Gastroesophageal sphincter (tissue), 4 donors: ENCODE results near the gene QARS1. TPM values are rescaled to one million over a fixed set of nuclear protein-coding genes. Genes with fewer than 3 reads are reported as not detected.

ENCODE experiments used
- ATAC-seq: fragments of 150-250 bp; one replicate; pipeline ENCODE4 v1.9.1; 2016; ENCODE audit warnings: mild to moderate bottlenecking, moderate library complexity
- H3K27ac ChIP-seq, 4 donors: fragments of 200-600 bp; sonication (generic) in 3 of 4; 1 replicate in 3 of 4; 2 replicates in 1 of 4; pipeline ENCODE4 v1.5.1; 2016 to 2019
- H3K27me3 ChIP-seq: fragments of 200-600 bp; sonication (generic); one replicate; pipeline ENCODE4 v1.5.1; 2019
- H3K36me3 ChIP-seq, 2 donors: fragments of 200-600 bp; sonication (generic); one replicate each; pipeline ENCODE4 v1.5.1; 2019; ENCODE audit warnings: control low read depth in 1 of 2
- H3K4me1 ChIP-seq, 3 donors: fragments of 200-600 bp; sonication (generic); 1 replicate in 2 of 3; 2 replicates in 1 of 3; pipeline ENCODE4 v1.5.1; 2016 to 2019; ENCODE audit warnings: control low read depth in 2 of 3
- H3K4me3 ChIP-seq, 2 donors: fragments of 200-600 bp; sonication (generic); one replicate each; pipeline ENCODE4 v1.5.1; 2019; ENCODE audit warnings: mild to moderate bottlenecking in 1 of 2, moderate library complexity in 1 of 2
- H3K9me3 ChIP-seq, 3 donors: fragments of 200-600 bp; sonication (generic); one replicate each; pipeline ENCODE4 v1.5.1; 2017 to 2019; ENCODE audit warnings: control low read depth in 2 of 3
- EP300 ChIP-seq: sonication (generic); formaldehyde crosslinking; IDR thresholded peaks from one replicate; pipeline ENCODE4 v1.6.1; 2017; ENCODE audit warnings: antibody characterized with exemption, mild to moderate bottlenecking
- POLR2A ChIP-seq, 2 donors: fragments of 450-650 bp; IDR thresholded peaks; one replicate each; pipeline ENCODE4 v1.6.1; 2017; ENCODE audit warnings: antibody characterized with exemption in 2 of 2, mild to moderate bottlenecking in 2 of 2, moderate library complexity in 1 of 2
- POLR2AphosphoS5 ChIP-seq: sonication (generic); formaldehyde crosslinking; IDR thresholded peaks from one replicate; pipeline ENCODE4 v1.6.1; 2017; ENCODE audit warnings: antibody characterized with exemption
- WGBS, 2 donors: methylation state at CpG; one replicate each; pipeline ENCODE4 v1.1.5; 2018; ENCODE audit warnings: low coverage in 1 of 2; 5-methylcytosine and 5-hydroxymethylcytosine counted together
- total RNA-seq, 4 donors: library from RNA; depleted of rRNA; stranded (reverse); fragments of >200 nt; gene quantifications; one replicate each; pipeline ENCODE4 v1.1.0, GENCODE V29; 2016
- TF ChIP-seq, protein P1 (sequence below), 4 experiments: fragments of 200-600 bp in 2 of 4; fragments of 450-650 bp in 2 of 4; sonication (generic) in 1 of 4; IDR thresholded peaks; one replicate each; pipeline ENCODE4 v1.5.1; 2017 to 2019; ENCODE audit warnings: antibody characterized with exemption in 4 of 4, mild to moderate bottlenecking in 2 of 4, moderate library complexity in 2 of 4

QARS1 gene
- total RNA-seq, 4 donors from 2014 or later: 148 to 205 (median 183) TPM

DNA sequence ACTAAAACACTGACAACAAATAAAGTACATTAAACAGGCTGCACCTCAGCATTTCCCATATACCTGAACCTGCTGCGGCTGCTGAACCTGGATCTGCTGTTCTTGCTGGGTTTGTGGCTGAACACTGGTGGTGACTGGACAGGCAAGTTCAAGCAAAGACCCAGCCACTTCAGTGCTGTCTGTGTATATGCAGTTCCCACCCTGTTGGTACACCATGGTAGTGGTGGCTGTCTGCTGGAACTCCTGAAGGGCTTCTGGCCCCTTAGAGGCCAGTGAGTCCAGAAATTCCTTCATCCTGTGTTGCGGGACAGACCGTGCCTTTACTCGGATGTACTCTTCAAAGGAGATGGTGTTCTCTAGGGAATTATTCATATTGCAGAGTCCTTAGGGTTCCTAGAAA, 27.9 kb downstream of the QARS1 start:
- no peaks in the 10 kb centered on the region for H3K27me3 ChIP-seq
- H3K27ac ChIP-seq: no peak overlapping the region
- TF ChIP-seq, protein P1, sequence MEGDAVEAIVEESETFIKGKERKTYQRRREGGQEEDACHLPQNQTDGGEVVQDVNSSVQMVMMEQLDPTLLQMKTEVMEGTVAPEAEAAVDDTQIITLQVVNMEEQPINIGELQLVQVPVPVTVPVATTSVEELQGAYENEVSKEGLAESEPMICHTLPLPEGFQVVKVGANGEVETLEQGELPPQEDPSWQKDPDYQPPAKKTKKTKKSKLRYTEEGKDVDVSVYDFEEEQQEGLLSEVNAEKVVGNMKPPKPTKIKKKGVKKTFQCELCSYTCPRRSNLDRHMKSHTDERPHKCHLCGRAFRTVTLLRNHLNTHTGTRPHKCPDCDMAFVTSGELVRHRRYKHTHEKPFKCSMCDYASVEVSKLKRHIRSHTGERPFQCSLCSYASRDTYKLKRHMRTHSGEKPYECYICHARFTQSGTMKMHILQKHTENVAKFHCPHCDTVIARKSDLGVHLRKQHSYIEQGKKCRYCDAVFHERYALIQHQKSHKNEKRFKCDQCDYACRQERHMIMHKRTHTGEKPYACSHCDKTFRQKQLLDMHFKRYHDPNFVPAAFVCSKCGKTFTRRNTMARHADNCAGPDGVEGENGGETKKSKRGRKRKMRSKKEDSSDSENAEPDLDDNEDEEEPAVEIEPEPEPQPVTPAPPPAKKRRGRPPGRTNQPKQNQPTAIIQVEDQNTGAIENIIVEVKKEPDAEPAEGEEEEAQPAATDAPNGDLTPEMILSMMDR (IDR thresholded peaks at IDR 0.05): no peak
- H3K4me3 ChIP-seq: no peak overlapping the region
- H3K9me3 ChIP-seq: no peaks in the 10 kb centered on the region
- no peak for ATAC-seq
- WGBS, 2 donors: 80 to 91% methylated on average over 3 of the region's 4 CpGs
- H3K36me3 ChIP-seq: peaks cover 0 to 71% of the 10 kb centered on the region in 2 donors
- H3K4me1 ChIP-seq: peaks cover 0 to 19% (median 0%) of the 10 kb centered on the region in 3 donors

DNA sequence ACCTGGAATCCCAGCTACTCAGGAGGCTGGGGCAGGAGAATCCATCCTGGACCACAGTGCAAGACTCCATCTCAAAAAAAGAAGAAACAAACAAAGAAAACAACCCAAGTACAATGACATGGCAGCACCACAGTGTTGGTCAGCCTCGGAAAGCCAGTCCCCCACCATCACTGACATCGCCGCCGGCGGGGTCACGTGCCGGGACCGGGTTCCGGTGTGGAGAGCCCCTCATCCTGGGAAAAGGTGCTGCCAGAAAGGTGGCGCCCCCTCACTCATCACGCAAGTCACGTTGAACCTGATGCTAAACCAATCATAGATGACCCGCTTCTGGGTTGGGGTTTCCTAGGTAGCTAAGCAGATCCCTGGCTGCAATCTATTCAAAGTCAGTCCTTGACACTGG, 28.4 kb downstream of the QARS1 start:
- 81 to 100% methylated on average over 1 to 9 of the region's 13 CpGs for WGBS, 2 donors
- Histone ChIP-seq H3K27me3 (no peaks in the 10 kb centered on the region), H3K27ac (no peak overlapping the region), H3K4me3 (no peak overlapping the region), H3K36me3 (peaks cover 0 to 76% of the 10 kb centered on the region in 2 donors), H3K9me3 (no peaks in the 10 kb centered on the region), H3K4me1 (peaks cover 0 to 17% (median 0%) of the 10 kb centered on the region in 3 donors)
- ATAC-seq: no peak
- TF ChIP-seq POLR2AphosphoS5: no peak
- TF ChIP-seq POLR2A (IDR thresholded peaks at IDR 0.05): no peak
- TF ChIP-seq, protein P1 (IDR thresholded peaks at IDR 0.05): no peak
- no peak for TF ChIP-seq EP300

DNA sequence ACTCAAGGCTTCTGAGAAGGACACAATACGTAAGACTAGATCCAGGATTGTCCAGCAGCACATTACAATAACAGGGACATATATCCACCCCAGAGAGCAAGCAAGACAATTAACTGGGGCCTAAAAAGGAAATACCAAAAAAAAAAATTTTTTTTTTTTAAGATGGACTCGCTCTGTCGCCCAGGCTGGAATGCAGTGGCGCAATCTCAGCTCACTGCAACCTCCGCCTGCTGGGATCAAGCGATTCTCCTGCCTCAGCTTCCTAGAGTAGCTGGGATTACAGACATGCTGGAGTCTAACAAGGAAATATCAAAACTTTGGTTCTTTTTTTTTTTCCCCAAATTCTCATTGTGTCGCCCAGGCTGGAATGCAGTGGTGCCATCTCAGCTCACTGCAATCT, 46.5 kb downstream of the QARS1 start:
- H3K27me3 ChIP-seq: no peaks in the 10 kb centered on the region
- TF ChIP-seq EP300: no peak
- no peak for TF ChIP-seq POLR2A (IDR thresholded peaks at IDR 0.05)
- TF ChIP-seq POLR2AphosphoS5: no peak
- TF ChIP-seq, protein P1 (IDR thresholded peaks at IDR 0.05): no peak
- no peak overlapping the region for H3K4me3 ChIP-seq
- no peak overlapping the region for H3K27ac ChIP-seq
- WGBS, 2 donors: 80 to 94% methylated on average over 2 to 7 of the region's 7 CpGs
- H3K4me1 ChIP-seq: peaks cover 0 to 12% (median 0%) of the 10 kb centered on the region in 3 donors
- H3K9me3 ChIP-seq: no peaks in the 10 kb centered on the region
- ATAC-seq: no peak
- H3K36me3 ChIP-seq: peaks cover 4 to 82% of the 10 kb centered on the region in 2 donors

DNA sequence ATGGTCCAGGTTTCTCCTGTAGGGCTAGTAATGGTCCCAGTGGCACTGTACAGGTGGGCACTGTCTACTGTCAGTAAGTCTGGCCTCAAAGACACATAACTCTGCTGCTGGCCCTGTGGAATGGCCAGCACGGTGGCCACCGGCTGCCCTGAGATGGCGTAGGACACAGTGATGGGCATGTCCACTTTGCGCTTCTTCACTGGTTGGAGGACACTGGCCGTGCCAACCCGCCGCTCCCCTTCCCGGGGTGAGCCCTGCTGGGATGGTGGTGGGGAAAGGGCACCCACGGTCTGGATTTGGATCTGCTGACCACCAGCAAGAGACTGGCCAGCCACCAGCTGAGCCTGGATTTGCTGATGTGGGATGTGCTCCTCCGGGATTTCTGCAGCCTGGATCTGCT, 47.3 kb downstream of the QARS1 start:
- no peak for TF ChIP-seq POLR2A (IDR thresholded peaks at IDR 0.05)
- TF ChIP-seq, protein P1 (IDR thresholded peaks at IDR 0.05): no peak
- TF ChIP-seq POLR2AphosphoS5: no peak
- TF ChIP-seq EP300: no peak
- Histone ChIP-seq H3K27me3 (no peaks in the 10 kb centered on the region), H3K4me1 (peaks cover 0 to 12% (median 0%) of the 10 kb centered on the region in 3 donors), H3K9me3 (no peaks in the 10 kb centered on the region), H3K4me3 (no peak overlapping the region), H3K27ac (no peak overlapping the region), H3K36me3 (peaks cover 4 to 82% of the 10 kb centered on the region in 2 donors)
- ATAC-seq: no peak
- no CpG with 5 or more reads among the region's 10 CpGs for WGBS, 2 donors

DNA sequence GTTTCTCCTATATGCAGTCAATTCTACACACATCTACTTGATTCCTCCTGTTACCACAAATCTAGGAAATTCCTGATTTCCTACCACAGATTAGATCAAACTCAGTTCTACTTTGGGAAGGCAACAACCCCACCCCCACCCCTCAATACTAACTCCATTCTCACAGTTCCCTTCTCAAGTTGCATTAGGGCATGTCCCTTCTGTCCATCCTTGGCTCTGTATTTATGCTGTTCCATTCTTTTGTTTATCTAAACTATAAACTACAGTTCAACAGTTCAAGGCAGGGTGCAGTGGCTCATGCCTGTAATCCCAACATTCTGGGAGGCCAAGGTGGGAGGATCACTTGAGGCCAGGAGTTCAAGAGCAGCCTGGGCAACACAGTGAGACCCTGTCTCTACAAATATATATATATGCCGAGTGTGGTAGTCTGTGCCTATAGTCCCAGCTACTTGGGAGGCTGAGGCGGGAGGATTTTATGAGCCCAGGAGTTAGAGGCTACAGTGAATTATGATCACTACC, 50.2 kb downstream of the QARS1 start:
- Histone ChIP-seq H3K9me3 (no peaks in the 10 kb centered on the region), H3K27ac (no peak overlapping the region), H3K27me3 (no peaks in the 10 kb centered on the region), H3K36me3 (peaks cover 4 to 79% of the 10 kb centered on the region in 2 donors), H3K4me1 (peaks cover 0 to 12% (median 0%) of the 10 kb centered on the region in 3 donors), H3K4me3 (no peak overlapping the region)
- 86 to 90% methylated on average over 2 of the region's 2 CpGs for WGBS, 2 donors
- TF ChIP-seq, protein P1 (IDR thresholded peaks at IDR 0.05): no peak
- no peak for TF ChIP-seq POLR2AphosphoS5
- TF ChIP-seq POLR2A (IDR thresholded peaks at IDR 0.05): no peak
- TF ChIP-seq EP300: no peak
- no peak for ATAC-seq
